Stimulated activated CD4-positive, alpha-beta T cell treated with anti-CD3 and anti-CD28 coated beads, TNF-alpha, amount 100 ng/mL, for 4 hours (primary cell): ENCODE data around the gene HOXD12.

Experiments used
- DNase-seq, 3 experiments: peaks; one replicate each; pipeline ENCODE4 v3.0.0-alpha.2; 2020; ENCODE audit warnings: low read depth in 3 of 3

HOXD12 gene

GRCh38 chr2:176118601-176119339 is 19.2 kb downstream of the HOXD12 start:
- DNase-seq = no peak

DNA sequence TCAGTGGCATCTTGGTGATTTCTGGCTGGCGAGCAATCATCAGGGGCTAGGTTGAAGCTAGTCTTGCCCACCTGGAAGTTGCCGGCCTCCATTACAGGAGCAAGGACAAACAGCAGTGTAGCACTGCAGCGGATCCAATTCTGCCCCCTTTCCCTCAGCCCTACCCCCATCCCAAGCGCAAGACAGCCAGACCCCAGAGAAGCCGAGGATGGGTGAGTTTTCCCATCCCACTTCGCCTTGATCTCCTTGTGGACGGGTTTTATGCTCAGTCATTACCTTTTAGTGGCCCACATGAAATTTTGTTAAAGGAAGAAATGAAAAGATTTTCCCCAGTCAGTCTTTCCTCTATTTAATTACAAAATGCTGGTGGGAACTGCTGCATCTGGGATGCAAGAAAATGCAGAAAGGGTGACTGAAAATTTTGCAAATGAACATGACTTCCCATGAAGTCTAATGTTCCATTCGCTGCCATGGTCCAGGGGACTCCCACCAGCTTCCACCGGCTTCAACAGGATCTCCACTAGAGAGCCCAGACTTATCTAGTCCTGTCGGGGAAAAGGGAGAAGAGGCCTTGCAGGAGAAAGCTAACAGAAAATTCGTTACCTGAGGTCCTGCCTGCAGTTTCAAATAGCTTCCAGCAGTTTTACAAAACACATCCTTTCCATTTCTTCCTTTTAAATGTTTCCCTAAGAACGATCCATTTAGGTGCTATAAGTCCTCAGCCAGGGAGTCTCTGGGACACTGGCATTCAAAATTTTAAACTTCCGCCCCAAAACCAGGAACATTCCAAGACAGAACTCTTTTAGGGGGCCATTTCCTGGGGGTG is 21.0 kb downstream of the HOXD12 start:
- no peak for DNase-seq

- DNase-seq = no peak
These were observed 21.8 kb downstream of the HOXD12 start for GRCh38 chr2:176121190-176122051.

GRCh38 chr2:176122052-176122682 is 22.6 kb downstream of the HOXD12 start:
- no peak for DNase-seq

- no peak for DNase-seq
These were observed 23.3 kb downstream of the HOXD12 start, which contains the start of gene HOXD9 for GRCh38 chr2:176122683-176123410. TSS of gene HOXD9 (plus strand) at chr2:176122719. CDS start at chr2:176122769, 50 bp downstream.

DNA sequence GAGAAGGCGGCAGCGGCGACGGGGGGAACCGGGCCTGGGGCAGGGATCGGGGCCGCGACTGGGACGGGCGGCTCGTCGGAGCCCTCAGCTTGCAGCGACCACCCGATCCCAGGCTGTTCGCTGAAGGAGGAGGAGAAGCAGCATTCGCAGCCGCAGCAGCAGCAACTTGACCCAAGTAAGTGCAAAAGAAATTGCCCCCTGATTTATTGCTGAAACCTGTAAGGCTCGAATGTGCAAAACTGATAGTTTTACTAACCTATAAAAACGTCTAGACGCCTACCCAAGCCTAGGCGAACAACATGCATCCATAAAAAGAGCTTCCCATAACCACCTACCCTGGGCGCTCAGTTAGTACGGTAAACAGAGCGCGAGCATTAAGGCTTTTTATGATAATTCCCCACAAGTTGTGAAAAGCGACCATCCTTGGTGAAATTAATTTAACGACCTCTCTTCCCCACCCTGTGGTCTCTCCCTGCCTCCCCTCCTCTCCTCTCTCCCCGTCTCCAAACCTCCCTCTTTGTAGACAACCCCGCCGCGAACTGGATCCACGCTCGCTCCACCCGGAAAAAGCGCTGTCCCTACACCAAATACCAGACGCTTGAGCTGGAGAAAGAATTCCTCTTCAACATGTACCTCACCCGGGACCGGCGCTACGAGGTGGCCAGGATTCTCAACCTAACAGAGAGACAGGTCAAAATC is 24.0 kb downstream of the HOXD12 start:
- DNase-seq = no peak

- no peak for DNase-seq
These were observed 24.7 kb downstream of the HOXD12 start for GRCh38 chr2:176124110-176124946.

GRCh38 chr2:176124947-176125771 is 25.6 kb downstream of the HOXD12 start:
- DNase-seq = no peak

GRCh38 chr2:176125772-176126054 is 26.1 kb downstream of the HOXD12 start:
- DNase-seq = no peak

GRCh38 chr2:176126929-176127773 is 27.6 kb downstream of the HOXD12 start:
- DNase-seq = peak; percentile 32 to 47 (median 45)

DNA sequence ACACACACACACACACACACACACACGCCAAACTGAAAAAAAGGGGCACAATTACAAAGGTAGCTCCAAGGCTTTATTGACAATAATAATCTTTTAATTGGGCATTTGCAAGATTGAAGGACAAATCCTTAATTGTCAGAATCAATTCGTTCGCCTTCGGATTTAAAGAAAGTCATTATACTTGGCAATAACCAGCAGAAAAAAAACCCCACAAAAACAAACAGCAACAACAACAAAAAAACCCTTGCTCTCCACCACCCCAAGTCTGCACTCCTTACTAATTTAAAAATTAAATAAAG is 28.1 kb downstream of the HOXD12 start:
- no peak for DNase-seq

DNA sequence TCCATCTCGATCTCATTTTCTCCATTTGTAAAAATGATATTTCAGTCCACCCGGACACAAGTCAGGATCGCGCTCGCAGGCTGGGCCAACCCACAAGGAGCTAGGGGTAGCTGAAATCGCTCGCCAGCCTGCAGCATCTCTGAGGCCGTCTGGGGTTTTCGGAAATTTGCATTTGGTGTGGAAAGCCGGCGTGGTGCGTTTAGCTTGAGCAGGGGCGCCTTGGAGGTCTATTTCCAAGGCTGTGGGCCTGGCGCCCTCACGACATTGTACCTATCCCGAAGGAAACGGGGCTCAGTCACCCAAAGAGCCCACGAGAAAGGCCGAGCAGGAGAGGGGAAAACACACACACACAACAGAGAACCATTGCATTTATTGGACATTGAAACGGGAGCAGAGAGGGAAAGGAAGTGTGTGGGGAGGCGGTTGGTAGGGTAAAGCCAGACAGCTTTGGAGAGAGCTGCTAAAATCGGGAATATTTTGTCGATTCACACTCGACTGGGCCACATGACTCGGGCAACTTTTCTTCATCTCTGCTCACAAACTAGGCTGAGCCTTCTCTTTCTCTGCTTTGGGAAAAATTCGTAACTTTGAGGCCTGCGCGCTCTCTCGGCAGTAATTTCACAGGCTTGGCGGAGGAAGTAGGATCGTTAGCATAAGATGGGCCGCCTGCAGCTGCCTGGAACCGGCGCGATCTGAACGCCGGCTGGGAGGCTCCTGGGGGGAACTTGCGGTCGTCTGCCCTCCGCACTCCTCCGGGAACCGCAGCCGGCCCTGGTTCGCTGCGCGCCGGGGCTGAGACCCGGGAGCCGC is 28.8 kb downstream of the HOXD12 start:
- DNase-seq = no peak

DNA sequence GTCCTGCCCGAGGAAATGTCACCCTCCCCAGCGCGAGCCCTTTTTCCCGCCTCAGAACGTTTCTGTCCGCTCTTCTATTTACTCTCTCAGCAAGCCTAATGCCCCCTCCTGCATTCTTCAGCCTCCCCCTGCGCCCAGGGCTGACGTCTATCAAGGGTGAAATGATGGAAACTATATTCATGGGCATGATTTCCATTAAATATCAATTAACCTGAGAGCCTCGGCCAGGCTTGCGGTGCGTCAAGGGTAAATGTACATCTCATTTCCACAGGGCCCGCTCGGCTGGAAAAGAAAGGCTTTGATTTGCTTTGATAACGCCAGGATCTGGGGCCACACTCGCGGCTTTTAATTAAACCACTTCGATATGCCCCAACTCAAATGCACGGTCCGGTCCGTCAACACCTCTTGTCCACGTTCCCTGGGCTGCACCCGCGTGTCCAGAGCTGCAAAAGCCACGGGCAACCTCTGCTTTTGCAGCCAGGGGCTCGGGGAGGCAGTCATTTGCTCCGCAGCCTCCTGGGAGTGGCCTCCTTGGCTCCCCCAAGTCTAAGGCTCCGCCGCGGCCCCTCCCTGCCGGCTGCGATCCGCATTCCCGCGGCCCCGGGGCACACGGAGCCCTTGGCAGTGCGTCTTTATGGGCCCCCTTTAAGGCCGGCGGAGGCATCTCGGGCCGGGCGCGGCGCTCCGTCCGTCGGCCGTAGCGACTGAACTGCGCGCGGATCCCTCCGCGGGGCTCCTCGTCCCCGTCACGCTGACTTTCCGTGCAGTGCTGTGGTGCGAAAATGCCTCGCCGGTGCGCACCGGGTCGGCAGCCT is 29.6 kb downstream of the HOXD12 start, which contains the start of gene HOXD8:
HOXD8 (plus strand) TSS at position 724 of the 815 bp plus-strand sequence. CDS start 662 bp downstream, outside the sequence.
- no peak for DNase-seq

DNA sequence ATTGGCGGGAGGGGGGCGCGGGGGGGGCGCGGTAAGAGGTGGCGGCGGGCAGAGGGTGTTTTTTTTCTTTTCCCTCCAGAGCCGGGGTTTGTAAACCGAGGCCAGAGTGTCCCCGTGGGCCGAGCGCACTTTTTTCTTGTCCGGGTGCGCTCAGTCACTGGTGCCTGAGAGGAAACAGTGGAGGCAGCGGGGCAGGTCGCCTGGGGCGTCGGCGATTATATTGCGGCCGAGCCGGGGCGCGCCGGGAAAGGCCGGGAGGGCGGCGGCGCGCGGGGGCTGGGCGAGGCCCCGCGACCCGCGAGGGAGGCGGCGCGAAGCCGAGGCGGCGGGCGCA is 30.2 kb downstream of the HOXD12 start:
- DNase-seq = no peak

DNA sequence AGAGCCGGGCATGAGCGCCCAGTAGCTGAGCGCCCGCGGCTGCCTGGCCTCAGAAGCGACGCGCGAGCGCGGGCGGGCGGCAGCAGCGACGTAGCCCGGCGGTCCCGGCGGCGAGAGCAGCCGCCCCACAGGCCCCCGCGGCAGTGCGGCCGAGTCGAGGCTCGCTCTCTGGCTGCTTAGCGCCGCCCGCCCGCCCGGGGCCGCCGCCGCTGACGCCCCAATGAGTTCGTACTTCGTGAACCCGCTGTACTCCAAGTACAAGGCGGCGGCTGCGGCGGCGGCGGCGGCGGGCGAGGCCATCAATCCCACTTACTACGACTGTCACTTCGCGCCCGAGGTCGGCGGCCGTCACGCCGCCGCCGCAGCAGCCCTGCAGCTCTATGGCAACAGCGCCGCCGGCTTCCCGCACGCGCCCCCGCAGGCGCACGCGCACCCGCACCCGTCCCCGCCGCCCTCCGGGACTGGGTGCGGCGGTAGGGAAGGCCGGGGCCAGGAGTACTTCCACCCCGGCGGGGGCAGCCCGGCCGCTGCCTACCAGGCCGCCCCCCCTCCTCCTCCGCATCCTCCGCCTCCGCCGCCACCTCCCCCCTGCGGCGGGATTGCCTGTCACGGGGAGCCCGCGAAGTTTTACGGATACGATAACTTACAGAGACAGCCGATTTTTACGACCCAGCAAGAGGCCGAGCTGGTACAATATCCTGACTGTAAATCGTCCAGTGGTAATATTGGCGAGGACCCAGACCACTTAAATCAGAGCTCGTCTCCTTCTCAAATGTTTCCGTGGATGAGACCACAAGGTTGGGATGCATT is 30.8 kb downstream of the HOXD12 start:
- no peak for DNase-seq
